ENCODE results near the gene DNAH6. TPM values are rescaled to one million over a fixed set of nuclear protein-coding genes. Genes with fewer than 3 reads are reported as not detected.

The DNAH6 gene
- total RNA-seq, 3 donors from 2014 or later: 1.2 to 1.3 (median 1.3) TPM

GRCh38 chr2:84847326-84848050 lies 331.2 kb downstream of the DNAH6 start:
- H3K9me3 ChIP-seq: no peaks in the 10 kb centered on the region
- DNase-seq (no peak), ATAC-seq (no peak)
- no peaks in the 10 kb centered on the region for H3K36me3 ChIP-seq (ENCODE audit: low read depth)
- intact Hi-C loops (cut with DNase I, micrococcal nuclease): no loop called here
- H3K4me1 ChIP-seq (ENCODE audit: low read depth): peaks cover 26% of the 10 kb centered on the region
- TF ChIP-seq, protein P1, sequence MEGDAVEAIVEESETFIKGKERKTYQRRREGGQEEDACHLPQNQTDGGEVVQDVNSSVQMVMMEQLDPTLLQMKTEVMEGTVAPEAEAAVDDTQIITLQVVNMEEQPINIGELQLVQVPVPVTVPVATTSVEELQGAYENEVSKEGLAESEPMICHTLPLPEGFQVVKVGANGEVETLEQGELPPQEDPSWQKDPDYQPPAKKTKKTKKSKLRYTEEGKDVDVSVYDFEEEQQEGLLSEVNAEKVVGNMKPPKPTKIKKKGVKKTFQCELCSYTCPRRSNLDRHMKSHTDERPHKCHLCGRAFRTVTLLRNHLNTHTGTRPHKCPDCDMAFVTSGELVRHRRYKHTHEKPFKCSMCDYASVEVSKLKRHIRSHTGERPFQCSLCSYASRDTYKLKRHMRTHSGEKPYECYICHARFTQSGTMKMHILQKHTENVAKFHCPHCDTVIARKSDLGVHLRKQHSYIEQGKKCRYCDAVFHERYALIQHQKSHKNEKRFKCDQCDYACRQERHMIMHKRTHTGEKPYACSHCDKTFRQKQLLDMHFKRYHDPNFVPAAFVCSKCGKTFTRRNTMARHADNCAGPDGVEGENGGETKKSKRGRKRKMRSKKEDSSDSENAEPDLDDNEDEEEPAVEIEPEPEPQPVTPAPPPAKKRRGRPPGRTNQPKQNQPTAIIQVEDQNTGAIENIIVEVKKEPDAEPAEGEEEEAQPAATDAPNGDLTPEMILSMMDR (IDR thresholded peaks at IDR 0.05): no peak
- H3K4me3 ChIP-seq: no peak overlapping the region

- DNase-seq (peak in 1 of 3 donors; percentile 30), ATAC-seq (peak; percentile 62)
- intact Hi-C loops (cut with DNase I, micrococcal nuclease): no loop called here
- no peaks in the 10 kb centered on the region for H3K9me3 ChIP-seq
- H3K36me3 ChIP-seq (ENCODE audit: low read depth): no peaks in the 10 kb centered on the region
- peaks cover 26% of the 10 kb centered on the region for H3K4me1 ChIP-seq (ENCODE audit: low read depth)
- no peak overlapping the region for H3K4me3 ChIP-seq
- TF ChIP-seq, protein P1 (IDR thresholded peaks at IDR 0.05): no peak
Observed at GRCh38 chr2:84849271-84849952, 333.1 kb downstream of the DNAH6 start.

- TF ChIP-seq, protein P1 (IDR thresholded peaks at IDR 0.05): no peak
Observed at GRCh38 chr2:84850471-84850870, 334.2 kb downstream of the DNAH6 start.

GRCh38 chr2:84851876-84852275 lies 335.6 kb downstream of the DNAH6 start:
- Histone ChIP-seq H3K36me3 (ENCODE audit: low read depth) (no peaks in the 10 kb centered on the region), H3K9me3 (no peaks in the 10 kb centered on the region), H3K4me3 (no peak overlapping the region), H3K4me1 (ENCODE audit: low read depth) (peaks cover 22% of the 10 kb centered on the region)
- TF ChIP-seq, protein P1 (IDR thresholded peaks at IDR 0.05): no peak
- intact Hi-C loops (cut with DNase I, micrococcal nuclease): no loop called here
- ATAC-seq (no peak), DNase-seq (no peak)

More at GRCh38 chr2:84850471-84850870, 334.2 kb downstream of the DNAH6 start:
- Histone ChIP-seq H3K9me3 (no peaks in the 10 kb centered on the region), H3K36me3 (ENCODE audit: low read depth) (no peaks in the 10 kb centered on the region), H3K4me1 (ENCODE audit: low read depth) (peaks cover 26% of the 10 kb centered on the region), H3K4me3 (no peak overlapping the region)
- no peak for ATAC-seq
- intact Hi-C loops (cut with DNase I, micrococcal nuclease): no loop called here
- no peak for DNase-seq

DNA sequence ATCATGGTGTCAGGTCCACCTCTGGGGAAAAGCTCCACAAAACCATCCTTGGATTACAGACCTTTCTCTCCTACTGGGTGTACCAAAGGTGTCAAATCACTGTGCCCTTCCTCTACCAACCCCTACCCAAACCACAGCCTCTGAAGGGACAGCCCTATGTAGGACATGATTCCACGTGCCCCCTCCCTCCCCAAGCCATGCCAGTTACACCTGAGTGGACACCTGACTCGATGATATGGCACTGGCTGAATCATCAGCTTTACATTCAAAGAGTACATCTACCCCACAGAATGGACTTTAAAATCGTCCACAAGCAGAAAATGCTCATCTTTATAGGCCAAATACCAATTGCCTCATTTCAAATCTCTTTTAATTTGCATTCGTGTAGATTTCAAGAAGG lies 338.6 kb downstream of the DNAH6 start:
- H3K4me3 ChIP-seq: no peak overlapping the region
- TF ChIP-seq, protein P1 (IDR thresholded peaks at IDR 0.05): no peak
- DNase-seq (no peak), ATAC-seq (no peak)
- H3K4me1 ChIP-seq (ENCODE audit: low read depth): peaks cover 21% of the 10 kb centered on the region
- H3K9me3 ChIP-seq: no peaks in the 10 kb centered on the region
- H3K36me3 ChIP-seq (ENCODE audit: low read depth): no peaks in the 10 kb centered on the region
- intact Hi-C loops (cut with DNase I, micrococcal nuclease): no loop called here

Measured in mucosa of descending colon (tissue), 3 donors.